ENCODE measurements around the gene PDGFD. TPM values are rescaled to one million over a fixed set of nuclear protein-coding genes. Genes with fewer than 3 reads are reported as not detected.

PDGFD gene
- total RNA-seq, 2 experiments from 2014 or later = not detected

DNA sequence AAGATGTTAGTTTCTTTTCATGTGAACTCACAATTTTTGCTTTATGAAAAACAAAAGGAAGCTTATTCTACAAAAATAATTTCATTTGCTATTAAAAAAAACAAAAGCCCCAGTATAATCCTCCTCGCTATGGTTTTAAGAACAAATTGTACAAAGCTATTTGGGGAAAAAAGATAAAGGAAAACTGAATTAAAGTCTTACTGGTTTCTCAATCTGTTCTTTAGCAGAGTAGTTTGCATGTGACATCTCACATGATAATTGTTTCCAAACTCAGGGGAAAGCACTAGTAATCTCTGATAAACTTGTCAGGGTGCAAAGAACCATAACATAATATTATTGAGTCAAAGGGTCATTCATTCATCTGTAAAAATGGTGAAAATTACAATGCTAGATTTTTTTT, 130.4 kb downstream of the PDGFD start:
- no peaks in the 10 kb centered on the region for H3K36me3 Mint-ChIP-seq
- H3K4me3 Mint-ChIP-seq = no peak overlapping the region
- DNase-seq = no peak
- H3K27ac Mint-ChIP-seq = no peak overlapping the region
- H3K27me3 Mint-ChIP-seq = no peaks in the 10 kb centered on the region
- peaks cover 4% of the 10 kb centered on the region for H3K9me3 Mint-ChIP-seq
- H3K4me1 Mint-ChIP-seq = no peaks in the 10 kb centered on the region

DNA sequence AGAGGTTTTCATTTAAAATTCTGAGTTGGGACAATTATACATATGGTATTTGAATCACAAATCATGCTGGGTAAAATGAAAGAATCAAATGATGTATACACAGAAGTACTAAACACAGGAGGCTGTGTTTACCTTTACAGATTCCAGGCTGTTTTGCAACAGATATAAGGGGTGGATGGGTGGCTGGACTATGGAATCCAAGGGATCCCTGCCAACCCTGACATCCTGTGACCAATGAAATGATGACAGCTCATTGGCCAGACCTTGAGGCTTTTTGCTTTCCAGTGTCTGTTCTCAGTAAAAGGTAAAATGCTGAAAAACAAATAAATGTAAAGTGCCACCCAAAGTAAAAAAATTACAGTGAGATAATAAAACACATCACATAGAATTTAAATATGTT, 130.8 kb downstream of the PDGFD start:
- H3K9me3 Mint-ChIP-seq = peaks cover 4% of the 10 kb centered on the region
- DNase-seq = no peak
- no peaks in the 10 kb centered on the region for H3K27me3 Mint-ChIP-seq
- no peaks in the 10 kb centered on the region for H3K36me3 Mint-ChIP-seq
- H3K4me1 Mint-ChIP-seq = no peaks in the 10 kb centered on the region
- H3K4me3 Mint-ChIP-seq = no peak overlapping the region
- no peak overlapping the region for H3K27ac Mint-ChIP-seq

DNA sequence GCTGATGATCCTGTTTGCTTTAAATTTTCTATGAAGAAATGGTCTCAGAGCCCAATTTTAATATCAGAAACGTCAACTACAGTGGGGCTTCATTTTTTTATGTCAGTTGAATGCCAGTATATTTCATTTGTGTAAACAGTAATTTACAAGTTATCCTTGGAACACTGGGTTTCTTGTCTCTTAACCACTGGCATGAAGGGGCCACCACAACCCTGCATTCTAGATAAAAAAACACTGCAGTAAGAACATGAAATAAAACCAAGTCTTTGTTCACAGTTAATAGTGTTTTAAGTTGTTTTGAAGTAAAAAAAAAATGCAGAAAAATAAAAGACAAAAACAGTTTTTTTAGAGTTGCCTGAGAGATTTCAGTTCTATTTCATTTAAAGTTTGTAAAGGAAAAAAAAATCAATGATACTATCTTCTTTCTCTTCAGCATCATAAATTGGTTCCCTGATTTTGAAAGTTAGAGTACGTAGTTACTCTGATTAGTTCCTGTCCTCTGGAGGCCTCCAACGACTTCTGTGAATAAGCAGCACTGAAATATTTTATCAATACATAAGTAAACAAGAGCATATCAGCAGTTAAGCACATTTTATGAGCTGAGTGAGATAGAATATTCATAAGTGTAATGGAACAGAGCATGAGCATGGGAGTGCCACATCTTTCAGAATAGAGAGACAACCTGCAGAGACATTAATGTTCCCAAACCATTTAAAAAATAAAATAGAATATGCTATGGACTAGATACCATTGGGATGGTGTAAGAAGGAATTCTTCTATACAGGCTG, 135.3 kb downstream of the PDGFD start:
- Mint-ChIP-seq H3K27ac (no peak overlapping the region), H3K9me3 (peaks cover 4% of the 10 kb centered on the region), H3K4me1 (no peaks in the 10 kb centered on the region), H3K4me3 (no peak overlapping the region), H3K27me3 (no peaks in the 10 kb centered on the region), H3K36me3 (no peaks in the 10 kb centered on the region)
- DNase-seq = no peak

DNA sequence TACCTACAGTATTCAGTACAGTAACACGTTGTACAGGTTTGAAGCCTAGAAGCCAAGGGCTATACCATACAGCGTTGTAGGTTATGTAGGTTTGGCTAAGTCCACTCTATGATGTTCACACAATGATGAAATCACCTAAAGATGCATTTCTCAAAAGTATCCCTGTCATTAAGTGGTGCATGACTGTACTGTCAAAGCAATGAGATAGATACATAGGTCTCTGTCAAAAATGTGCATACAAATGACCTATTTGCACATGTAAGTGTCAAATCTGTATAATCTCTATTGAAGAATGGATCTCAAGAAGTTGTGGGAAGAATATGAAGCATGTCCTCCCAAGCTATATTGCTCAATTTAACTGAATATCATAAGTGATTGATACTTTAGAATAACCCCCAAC, 139.4 kb downstream of the PDGFD start:
- Mint-ChIP-seq H3K36me3 (no peaks in the 10 kb centered on the region), H3K27ac (no peak overlapping the region), H3K4me1 (no peaks in the 10 kb centered on the region), H3K27me3 (no peaks in the 10 kb centered on the region), H3K4me3 (no peak overlapping the region), H3K9me3 (no peaks in the 10 kb centered on the region)
- no peak for DNase-seq

DNA sequence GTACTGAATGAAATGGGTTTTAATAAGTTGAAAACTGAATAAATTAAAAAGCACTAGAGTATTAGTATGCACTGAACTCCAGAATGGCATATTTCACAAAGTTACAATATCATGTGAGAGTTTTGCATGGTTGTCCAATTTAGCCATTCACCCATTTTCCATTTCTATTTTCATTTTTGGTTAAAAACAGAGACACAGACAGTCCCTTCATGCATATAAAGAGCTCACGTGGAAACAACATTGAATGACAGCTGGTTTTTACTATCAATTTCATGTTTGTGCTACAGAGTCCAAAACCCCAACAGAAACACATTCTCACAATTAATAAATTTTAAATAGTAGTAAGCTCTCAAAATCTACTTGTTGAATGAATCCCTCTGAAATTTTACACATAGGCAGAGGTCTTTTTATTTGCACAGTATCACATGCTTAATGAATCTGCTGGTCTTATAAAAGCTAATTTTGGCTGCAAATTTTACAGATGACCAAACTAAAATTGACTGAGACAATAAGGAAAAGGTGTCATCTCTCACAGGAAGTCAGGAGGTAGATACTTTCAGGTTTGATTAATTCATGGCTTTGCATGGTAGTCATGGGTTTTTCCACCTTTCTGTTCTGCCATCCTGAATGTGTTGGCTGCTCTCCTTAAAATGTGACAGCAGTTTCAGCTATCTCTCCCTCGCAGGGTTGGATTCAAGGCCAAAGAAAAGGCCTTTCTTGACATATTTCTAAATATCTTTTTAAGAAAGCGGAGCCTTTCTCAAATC, 148.1 kb downstream of the PDGFD start:
- no peak for DNase-seq
- H3K4me1 Mint-ChIP-seq = no peaks in the 10 kb centered on the region
- no peaks in the 10 kb centered on the region for H3K36me3 Mint-ChIP-seq
- no peaks in the 10 kb centered on the region for H3K9me3 Mint-ChIP-seq
- H3K27me3 Mint-ChIP-seq = no peaks in the 10 kb centered on the region
- no peak overlapping the region for H3K4me3 Mint-ChIP-seq
- no peak overlapping the region for H3K27ac Mint-ChIP-seq

DNA sequence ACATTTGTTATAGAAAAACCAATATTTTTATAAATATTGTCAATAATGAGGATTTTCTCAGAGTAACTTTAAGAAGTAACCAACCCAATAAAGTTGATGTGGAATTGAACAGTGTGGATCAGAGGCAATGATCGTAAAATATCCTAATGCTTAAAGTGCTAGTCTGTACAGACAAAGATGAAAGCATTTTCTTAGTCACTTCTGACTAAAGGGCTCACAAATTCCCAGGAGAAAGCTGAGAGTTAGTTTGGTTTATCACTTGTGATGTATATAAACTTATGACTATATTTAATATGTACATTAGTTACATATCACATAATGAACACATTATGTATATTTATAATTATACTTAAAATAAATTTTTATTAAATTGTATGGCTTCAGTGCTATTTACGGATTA, 152.9 kb downstream of the PDGFD start:
- Mint-ChIP-seq H3K4me3 (no peak overlapping the region), H3K27me3 (no peaks in the 10 kb centered on the region), H3K36me3 (no peaks in the 10 kb centered on the region), H3K9me3 (no peaks in the 10 kb centered on the region), H3K4me1 (no peaks in the 10 kb centered on the region), H3K27ac (no peak overlapping the region)
- DNase-seq = no peak

DNA sequence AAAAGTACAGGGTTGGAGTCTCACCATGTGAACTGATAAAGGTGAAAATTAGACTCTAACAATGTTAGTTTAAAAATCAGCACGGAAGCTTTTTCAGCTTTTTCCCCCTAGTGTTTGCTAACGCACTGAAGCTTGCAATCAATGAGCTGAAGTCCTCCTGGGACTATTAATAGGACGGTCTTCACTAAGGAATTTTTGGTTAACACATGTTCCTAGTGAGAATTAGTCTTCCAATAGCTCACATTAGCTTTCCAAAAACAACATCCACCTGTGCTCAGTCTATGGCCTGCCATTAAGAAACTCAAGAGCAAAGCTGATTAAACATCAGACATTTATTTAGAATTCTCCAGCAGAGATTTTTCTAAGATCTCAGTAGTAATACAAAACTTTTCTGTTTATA, 154.2 kb downstream of the PDGFD start:
- H3K4me3 Mint-ChIP-seq = no peak overlapping the region

DNA sequence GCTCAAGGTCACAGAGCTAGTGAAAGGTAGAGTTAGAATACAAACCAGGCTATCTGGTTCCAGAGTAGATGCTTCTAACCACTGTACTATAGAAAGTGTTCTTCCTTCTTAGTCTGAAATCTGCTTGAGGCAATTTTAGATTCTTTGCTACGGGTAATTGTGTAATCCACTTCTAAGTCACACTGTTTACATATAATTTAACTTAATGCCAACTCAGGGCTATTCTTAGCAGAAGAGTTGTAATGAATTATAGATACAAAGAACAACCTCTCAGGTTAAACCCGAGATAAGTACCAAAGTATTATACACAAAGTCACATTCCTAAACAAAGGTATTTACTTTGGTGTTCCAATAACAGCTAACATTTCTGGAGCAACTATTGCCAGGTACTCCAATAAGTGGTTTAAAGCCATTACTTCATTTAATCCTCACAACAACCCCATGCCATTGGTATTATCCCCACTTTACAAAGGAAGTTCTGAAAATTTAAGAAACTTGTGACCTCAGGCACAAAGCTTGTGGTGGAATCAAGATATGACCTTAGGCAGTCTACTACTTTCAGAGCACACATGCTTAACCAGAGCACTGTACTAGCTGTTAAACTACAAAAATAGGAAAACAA, 158.6 kb downstream of the PDGFD start:
- Mint-ChIP-seq H3K36me3 (no peaks in the 10 kb centered on the region), H3K4me1 (no peaks in the 10 kb centered on the region), H3K4me3 (no peak overlapping the region), H3K9me3 (no peaks in the 10 kb centered on the region), H3K27ac (no peak overlapping the region), H3K27me3 (no peaks in the 10 kb centered on the region)
- DNase-seq = no peak

More for the DNA sequence above, 154.2 kb downstream of the PDGFD start:
- Mint-ChIP-seq H3K9me3 (no peaks in the 10 kb centered on the region), H3K27ac (no peak overlapping the region), H3K36me3 (no peaks in the 10 kb centered on the region), H3K27me3 (no peaks in the 10 kb centered on the region), H3K4me1 (no peaks in the 10 kb centered on the region)
- no peak for DNase-seq

DNA sequence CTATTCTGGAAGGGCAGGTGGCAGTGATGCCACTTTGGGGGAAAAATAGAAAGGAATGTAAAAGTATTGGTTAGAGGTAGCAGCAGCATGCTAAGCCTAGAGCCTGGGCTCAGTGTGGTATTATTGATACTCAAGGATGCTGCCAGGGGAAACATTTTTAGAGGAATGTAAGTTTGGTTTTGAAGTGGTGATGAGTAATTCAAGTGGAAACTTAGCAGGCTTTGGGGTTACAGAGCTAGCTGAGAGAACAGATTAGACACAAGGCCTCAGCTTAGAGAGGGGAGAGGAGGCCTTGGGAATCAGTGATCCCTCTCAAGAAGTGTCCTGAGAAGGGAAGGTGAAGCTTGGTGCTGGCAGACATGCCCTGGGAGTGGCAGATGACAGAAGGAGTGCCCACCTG, 160.5 kb downstream of the PDGFD start:
- DNase-seq = no peak
- Mint-ChIP-seq H3K4me3 (no peak overlapping the region), H3K36me3 (no peaks in the 10 kb centered on the region), H3K9me3 (no peaks in the 10 kb centered on the region), H3K27ac (no peak overlapping the region), H3K27me3 (no peaks in the 10 kb centered on the region), H3K4me1 (no peaks in the 10 kb centered on the region)

DNA sequence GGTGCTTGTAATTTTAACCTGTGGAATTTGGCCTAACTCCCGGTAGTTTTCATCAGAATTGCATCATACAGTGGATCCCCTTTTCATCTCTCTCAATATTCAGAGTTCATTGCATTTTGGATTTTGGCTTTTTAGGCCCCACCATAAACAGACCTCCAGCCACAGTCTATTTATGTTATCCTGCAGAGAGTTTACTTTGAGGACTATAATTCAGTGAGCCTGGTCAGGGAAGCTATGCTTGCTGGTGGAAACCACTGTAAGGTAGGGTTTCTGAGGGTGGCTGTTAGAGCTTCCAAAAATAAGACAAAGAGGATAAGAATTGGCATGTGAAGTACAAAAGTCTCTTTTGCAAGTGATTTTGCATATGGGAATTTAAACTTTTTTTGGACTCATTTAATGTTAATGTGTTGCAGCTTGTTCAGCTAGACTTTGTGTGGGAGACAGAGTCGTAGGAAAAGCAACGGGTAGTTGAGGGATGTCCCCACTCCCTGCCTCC, 162.3 kb downstream of the PDGFD start:
- H3K27ac Mint-ChIP-seq = no peak overlapping the region
- no peak overlapping the region for H3K4me3 Mint-ChIP-seq
- H3K36me3 Mint-ChIP-seq = no peaks in the 10 kb centered on the region
- no peaks in the 10 kb centered on the region for H3K9me3 Mint-ChIP-seq
- no peaks in the 10 kb centered on the region for H3K27me3 Mint-ChIP-seq
- DNase-seq = no peak
- H3K4me1 Mint-ChIP-seq = no peaks in the 10 kb centered on the region

DNA sequence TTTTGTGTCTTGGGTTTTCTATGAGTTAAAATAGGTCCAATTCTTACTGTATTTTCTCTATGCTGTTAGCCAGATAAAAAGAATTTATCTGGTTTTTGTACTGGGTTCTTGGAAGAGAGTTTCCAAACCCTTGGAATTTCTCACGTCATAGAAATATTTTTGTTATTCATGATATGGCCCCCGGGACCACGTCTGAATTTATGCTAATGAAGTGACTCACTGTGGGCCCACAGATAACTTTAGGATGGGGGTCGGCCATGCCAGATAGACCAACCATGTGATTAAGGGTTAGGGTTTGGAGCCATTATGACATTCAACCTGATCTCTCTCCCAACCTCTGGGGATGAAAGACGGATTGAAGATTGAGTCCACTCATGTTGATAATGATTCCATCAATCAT, 163.1 kb downstream of the PDGFD start:
- no peak for DNase-seq
- no peak overlapping the region for H3K4me3 Mint-ChIP-seq
- H3K36me3 Mint-ChIP-seq = no peaks in the 10 kb centered on the region
- H3K9me3 Mint-ChIP-seq = no peaks in the 10 kb centered on the region
- H3K27me3 Mint-ChIP-seq = no peaks in the 10 kb centered on the region
- no peak overlapping the region for H3K27ac Mint-ChIP-seq
- no peaks in the 10 kb centered on the region for H3K4me1 Mint-ChIP-seq

DNA sequence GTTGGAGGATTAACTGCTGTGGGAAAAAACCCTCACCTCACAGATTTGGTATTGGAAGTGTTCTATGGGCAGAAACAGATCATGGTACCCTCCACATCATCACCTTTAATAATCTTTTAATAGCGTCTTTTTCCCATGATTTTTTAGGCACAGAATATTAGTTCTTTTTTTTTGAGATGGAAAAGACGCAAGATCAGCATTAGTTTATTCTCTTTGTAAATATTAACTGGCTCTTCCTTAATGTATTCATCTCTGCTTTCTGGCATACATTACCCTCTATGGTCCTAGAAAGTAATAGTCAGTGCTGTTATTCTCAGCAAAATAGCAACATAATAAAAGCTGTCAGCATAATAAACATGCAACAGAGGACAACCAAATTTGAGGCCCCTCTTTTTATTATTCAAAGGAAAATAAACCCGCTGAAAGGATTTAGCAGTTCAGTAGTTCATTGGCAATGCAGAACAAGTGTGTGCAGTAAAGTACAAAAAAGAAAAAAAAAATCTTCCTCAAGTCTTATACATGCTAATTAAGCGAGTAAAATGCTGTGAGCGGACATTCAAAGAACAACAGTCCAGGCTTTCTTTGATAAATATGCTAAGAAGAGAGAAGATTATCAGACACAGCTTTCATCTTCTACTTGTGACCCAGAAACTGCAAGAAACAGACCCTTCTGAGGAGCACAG, 165.0 kb downstream of the PDGFD start:
- DNase-seq = no peak
- Mint-ChIP-seq H3K36me3 (no peaks in the 10 kb centered on the region), H3K4me1 (no peaks in the 10 kb centered on the region), H3K4me3 (no peak overlapping the region), H3K9me3 (no peaks in the 10 kb centered on the region), H3K27ac (no peak overlapping the region), H3K27me3 (no peaks in the 10 kb centered on the region)

DNA sequence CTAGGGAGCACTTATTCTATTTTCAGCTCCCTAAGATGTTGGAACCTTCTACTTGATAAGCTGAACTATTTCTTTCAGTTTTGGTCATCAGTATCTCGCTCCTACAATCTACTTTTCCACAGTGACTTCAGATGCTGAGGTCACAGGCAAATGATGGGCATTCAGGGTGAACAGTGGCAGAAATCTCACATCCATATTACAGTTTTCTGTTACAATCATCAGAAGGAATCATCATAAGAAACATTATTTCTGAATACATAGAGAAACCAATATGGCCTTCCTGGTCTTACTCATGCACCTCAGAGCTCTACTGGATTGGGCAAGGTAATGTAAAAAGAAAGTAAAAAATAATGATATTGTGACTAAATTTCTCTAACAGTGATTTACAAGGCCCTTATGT, 166.9 kb downstream of the PDGFD start:
- no peaks in the 10 kb centered on the region for H3K36me3 Mint-ChIP-seq
- no peak overlapping the region for H3K27ac Mint-ChIP-seq
- no peaks in the 10 kb centered on the region for H3K4me1 Mint-ChIP-seq
- DNase-seq = no peak
- no peaks in the 10 kb centered on the region for H3K27me3 Mint-ChIP-seq
- H3K4me3 Mint-ChIP-seq = no peak overlapping the region
- H3K9me3 Mint-ChIP-seq = no peaks in the 10 kb centered on the region

DNA sequence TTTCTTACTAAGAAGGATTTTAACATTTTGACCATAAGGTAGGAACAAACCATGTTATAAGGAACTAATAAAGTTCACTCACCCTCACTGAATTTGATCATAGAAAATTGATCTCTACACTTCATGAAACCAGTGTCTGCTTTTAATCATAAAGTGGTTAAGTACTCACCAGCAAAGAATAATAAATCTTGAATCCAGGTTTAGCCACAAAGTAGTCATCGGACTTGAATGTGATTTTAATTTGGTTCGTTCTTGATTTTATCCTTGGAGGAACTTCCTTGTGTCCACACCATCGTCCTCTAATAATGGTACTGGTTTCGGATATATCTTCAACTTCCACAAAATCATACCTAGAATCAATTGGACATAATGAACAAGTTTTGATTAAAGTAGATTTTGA, 168.1 kb downstream of the PDGFD start:
- H3K36me3 Mint-ChIP-seq = no peaks in the 10 kb centered on the region
- H3K4me3 Mint-ChIP-seq = no peak overlapping the region

DNA sequence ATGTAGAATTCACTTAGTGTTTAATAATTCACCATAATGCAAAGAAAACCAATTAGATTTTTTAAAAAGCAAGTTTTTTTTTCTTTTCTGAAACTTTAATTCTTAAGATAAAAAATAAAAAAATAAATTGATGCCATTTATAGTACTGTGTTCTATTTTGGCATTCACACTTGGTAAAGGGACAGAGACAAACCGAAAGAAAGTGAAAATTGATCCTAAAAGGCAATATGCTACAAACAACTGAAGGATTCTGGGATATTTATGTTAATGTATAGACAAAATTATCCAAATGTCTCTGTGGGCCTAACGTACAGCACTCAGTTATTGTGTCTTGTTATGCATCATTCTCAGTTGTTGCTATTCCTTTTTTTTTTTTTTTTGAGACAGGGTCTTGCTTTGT, 169.4 kb downstream of the PDGFD start:
- Mint-ChIP-seq H3K27me3 (no peaks in the 10 kb centered on the region), H3K4me3 (no peak overlapping the region), H3K9me3 (no peaks in the 10 kb centered on the region), H3K27ac (no peak overlapping the region), H3K4me1 (no peaks in the 10 kb centered on the region), H3K36me3 (no peaks in the 10 kb centered on the region)
- no peak for DNase-seq

More for the DNA sequence above, 168.1 kb downstream of the PDGFD start:
- Mint-ChIP-seq H3K4me1 (no peaks in the 10 kb centered on the region), H3K27ac (no peak overlapping the region), H3K9me3 (no peaks in the 10 kb centered on the region), H3K27me3 (no peaks in the 10 kb centered on the region)
- no peak for DNase-seq
